Inflammatory macrophage treated with lipopolysaccharide for 1 hour (primary cell): ENCODE data around the gene MMRN2.
"Not testable (repeated sequence)": the region's sequence is repeated elsewhere in the genome, so short reads cannot be mapped to it uniquely, and the experiment has no call there.

Experiments used
- DNase-seq, 2 donors: peaks; one replicate each; pipeline ENCODE4 v3.0.0-alpha.2; 2020 to 2022

The MMRN2 gene

GRCh38 chr10:86956848-86957448, 467 bp downstream of the MMRN2 start:
- DNase-seq, result no peak

- DNase-seq, result no peak
Observed at GRCh38 chr10:86956195-86956847, 1.1 kb downstream of the MMRN2 start.

GRCh38 chr10:86955501-86956194, 1.8 kb downstream of the MMRN2 start:
- DNase-seq, result no peak

- DNase-seq, result no peak
Observed at GRCh38 chr10:86954681-86955500, 2.5 kb downstream of the MMRN2 start.

GRCh38 chr10:86953747-86954680, 3.4 kb downstream of the MMRN2 start:
- DNase-seq, result no peak

GRCh38 chr10:86952697-86953096, 4.7 kb downstream of the MMRN2 start:
- DNase-seq, result not testable (repeated sequence)

GRCh38 chr10:86952106-86952505, 5.3 kb downstream of the MMRN2 start:
- DNase-seq, result no peak

GRCh38 chr10:86951184-86951761, 6.1 kb downstream of the MMRN2 start:
- no peak for DNase-seq

- no peak for DNase-seq
Observed at GRCh38 chr10:86950349-86950748, 7.1 kb downstream of the MMRN2 start.

- not testable (repeated sequence) for DNase-seq
Observed at GRCh38 chr10:86947806-86948205, 9.6 kb downstream of the MMRN2 start.

- no peak for DNase-seq
Observed at GRCh38 chr10:86946213-86947155, 10.9 kb downstream of the MMRN2 start.

GRCh38 chr10:86945361-86946212, 11.8 kb downstream of the MMRN2 start:
- no peak for DNase-seq

GRCh38 chr10:86944907-86945306, 12.5 kb downstream of the MMRN2 start:
- DNase-seq, result no peak

GRCh38 chr10:86944471-86944870, 12.9 kb downstream of the MMRN2 start:
- no peak for DNase-seq

GRCh38 chr10:86944031-86944419, 13.4 kb downstream of the MMRN2 start:
- DNase-seq, result no peak

GRCh38 chr10:86943316-86944030, 13.9 kb downstream of the MMRN2 start:
- DNase-seq, result no peak

- no peak for DNase-seq
Observed at GRCh38 chr10:86942441-86943315, 14.7 kb downstream of the MMRN2 start.

- no peak for DNase-seq
Observed at GRCh38 chr10:86941991-86942421, 15.4 kb downstream of the MMRN2 start.
